HG02610 (cell line): ENCODE data around the gene POGK.

Experiments used
- ATAC-seq: cut with Tn5 transposase; IDR thresholded peaks from one replicate; pipeline ENCODE4 v1.9.1; 2021; ENCODE audit warnings: mild to moderate bottlenecking, moderate library complexity; ENCODE audit not compliant: unreplicated experiment

Gene POGK

GRCh38 chr1:166900987-166901386 lies 61.7 kb downstream of the POGK start:
- ATAC-seq, result no peak

- ATAC-seq, result no peak
Measured at GRCh38 chr1:166902279-166902678, 63.0 kb downstream of the POGK start.

GRCh38 chr1:166903232-166903631 lies 64.0 kb downstream of the POGK start:
- ATAC-seq, result no peak

- no peak for ATAC-seq
Measured at GRCh38 chr1:166905136-166905535, 65.9 kb downstream of the POGK start.

GRCh38 chr1:166905900-166906299 lies 66.6 kb downstream of the POGK start:
- no peak for ATAC-seq
